KOPT-K1 (cell line): Measurements from ENCODE around the gene CACNA2D1.
"Not testable (repeated sequence)": the region's sequence is repeated elsewhere in the genome, so short reads cannot be mapped to it uniquely, and the experiment has no call there.

Experiments used
- H3K27ac ChIP-seq: fragments of 200-600 bp; sonication (generic); 2 replicates; pipeline ENCODE4 v1.5.1; 2016; ENCODE audit warnings: antibody characterized with exemption, mild to moderate bottlenecking, low read depth, low read length; ENCODE audit not compliant: poor library complexity, severe bottlenecking
- H3K36me3 ChIP-seq: fragments of 200-600 bp; sonication (generic); 2 replicates; pipeline ENCODE4 v1.5.1; 2017; ENCODE audit warnings: antibody characterized with exemption, mild to moderate bottlenecking, low read length, moderate library complexity; ENCODE audit not compliant: insufficient read depth
- H3K9me3 ChIP-seq: fragments of 200-600 bp; sonication (generic); 2 replicates; pipeline ENCODE4 v1.5.1; 2017; ENCODE audit warnings: antibody characterized with exemption, low read length, mild to moderate bottlenecking; ENCODE audit not compliant: insufficient read depth, poor library complexity, severe bottlenecking

CACNA2D1 gene

GRCh38 chr7:82021036-82021435 lies 422.5 kb downstream of the CACNA2D1 start:
- no peak overlapping the region for H3K27ac ChIP-seq
- H3K9me3 ChIP-seq: no peaks in the 10 kb centered on the region
- H3K36me3 ChIP-seq: no peaks in the 10 kb centered on the region

- no peaks in the 10 kb centered on the region for H3K9me3 ChIP-seq
- no peaks in the 10 kb centered on the region for H3K36me3 ChIP-seq
- no peak overlapping the region for H3K27ac ChIP-seq
Measured at GRCh38 chr7:82019551-82020475, 423.8 kb downstream of the CACNA2D1 start.

- Histone ChIP-seq H3K9me3 (no peaks in the 10 kb centered on the region), H3K27ac (no peak overlapping the region), H3K36me3 (no peaks in the 10 kb centered on the region)
Measured at GRCh38 chr7:82018226-82018625, 425.4 kb downstream of the CACNA2D1 start.

GRCh38 chr7:82017334-82017943 lies 426.1 kb downstream of the CACNA2D1 start:
- Histone ChIP-seq H3K27ac (no peak overlapping the region), H3K36me3 (no peaks in the 10 kb centered on the region), H3K9me3 (no peaks in the 10 kb centered on the region)

- no peaks in the 10 kb centered on the region for H3K9me3 ChIP-seq
- H3K27ac ChIP-seq: no peak overlapping the region
- no peaks in the 10 kb centered on the region for H3K36me3 ChIP-seq
Measured at GRCh38 chr7:82015751-82016150, 427.8 kb downstream of the CACNA2D1 start.

- not testable (repeated sequence) for H3K27ac ChIP-seq, H3K36me3 ChIP-seq, H3K9me3 ChIP-seq
Measured at GRCh38 chr7:82014574-82014973, 429.0 kb downstream of the CACNA2D1 start.

- H3K9me3 ChIP-seq: no peaks in the 10 kb centered on the region
- no peaks in the 10 kb centered on the region for H3K36me3 ChIP-seq
- H3K27ac ChIP-seq: no peak overlapping the region
Measured at GRCh38 chr7:82012453-82012852, 431.1 kb downstream of the CACNA2D1 start.

GRCh38 chr7:82010416-82010815 lies 433.2 kb downstream of the CACNA2D1 start:
- H3K9me3 ChIP-seq: no peaks in the 10 kb centered on the region
- no peak overlapping the region for H3K27ac ChIP-seq
- H3K36me3 ChIP-seq: no peaks in the 10 kb centered on the region

- Histone ChIP-seq H3K36me3 (no peaks in the 10 kb centered on the region), H3K27ac (no peak overlapping the region)
Measured at GRCh38 chr7:82007315-82007714, 436.3 kb downstream of the CACNA2D1 start.

GRCh38 chr7:82005056-82005455 lies 438.5 kb downstream of the CACNA2D1 start:
- no peaks in the 10 kb centered on the region for H3K9me3 ChIP-seq
- no peaks in the 10 kb centered on the region for H3K36me3 ChIP-seq
- H3K27ac ChIP-seq: no peak overlapping the region

More at GRCh38 chr7:82007315-82007714, 436.3 kb downstream of the CACNA2D1 start:
- no peaks in the 10 kb centered on the region for H3K9me3 ChIP-seq

- Histone ChIP-seq H3K36me3 (no peaks in the 10 kb centered on the region), H3K9me3 (no peaks in the 10 kb centered on the region), H3K27ac (no peak overlapping the region)
Measured at GRCh38 chr7:81993186-81993585, 450.4 kb downstream of the CACNA2D1 start.

GRCh38 chr7:81990395-81990794 lies 453.2 kb downstream of the CACNA2D1 start:
- no peaks in the 10 kb centered on the region for H3K9me3 ChIP-seq
- no peaks in the 10 kb centered on the region for H3K36me3 ChIP-seq
- H3K27ac ChIP-seq: no peak overlapping the region

- Histone ChIP-seq H3K9me3 (no peaks in the 10 kb centered on the region), H3K36me3 (no peaks in the 10 kb centered on the region), H3K27ac (no peak overlapping the region)
Measured at GRCh38 chr7:81986723-81987470, 456.7 kb downstream of the CACNA2D1 start.

GRCh38 chr7:81983406-81983805 lies 460.2 kb downstream of the CACNA2D1 start:
- H3K36me3 ChIP-seq: no peaks in the 10 kb centered on the region
- H3K27ac ChIP-seq: no peak overlapping the region

GRCh38 chr7:81973117-81973516 lies 470.5 kb downstream of the CACNA2D1 start:
- no peak overlapping the region for H3K27ac ChIP-seq
- no peaks in the 10 kb centered on the region for H3K9me3 ChIP-seq
- H3K36me3 ChIP-seq: no peaks in the 10 kb centered on the region

More at GRCh38 chr7:81983406-81983805, 460.2 kb downstream of the CACNA2D1 start:
- H3K9me3 ChIP-seq: no peaks in the 10 kb centered on the region
